NCI-H2196 treated with DMSO at 0.1 percent for 48 hours (cell line): ENCODE results near the gene ARID1B.

Experiments
- DNase-seq: peaks from one replicate; lab custom pipeline; 2025; ENCODE audit not compliant: unreplicated experiment; lab: John Stamatoyannopoulos, UW

ARID1B gene

GRCh38 chr6:156822747-156823206 lies 45.6 kb downstream of the ARID1B start:
- no peak for DNase-seq

- no peak for DNase-seq
Observed at GRCh38 chr6:156824142-156824541, 47.0 kb downstream of the ARID1B start.

GRCh38 chr6:156825475-156825874 lies 48.3 kb downstream of the ARID1B start:
- no peak for DNase-seq

- DNase-seq, result no peak
Observed at GRCh38 chr6:156826290-156826955, 49.2 kb downstream of the ARID1B start.

DNA sequence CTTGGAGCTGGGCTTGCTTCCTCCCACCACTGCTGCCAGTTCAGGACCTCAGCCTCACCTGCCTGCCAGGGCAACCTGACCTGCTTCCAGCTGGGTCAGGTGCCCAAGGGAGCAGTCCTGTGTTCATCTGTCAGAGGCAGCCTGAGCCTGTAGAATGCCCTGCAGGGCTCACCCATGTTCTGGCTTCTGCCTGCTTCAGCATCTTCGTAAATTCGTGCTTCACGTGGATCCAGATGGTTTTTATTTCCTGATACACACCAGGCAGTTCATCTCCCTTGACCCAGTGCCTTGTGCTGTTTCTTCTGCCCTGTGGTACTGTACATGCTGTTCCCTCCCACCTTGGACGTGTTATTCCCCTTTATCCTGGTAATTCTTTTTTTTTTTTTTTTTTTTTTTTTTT lies 50.2 kb downstream of the ARID1B start:
- no peak for DNase-seq

GRCh38 chr6:156828280-156828703 lies 51.1 kb downstream of the ARID1B start:
- no peak for DNase-seq

DNA sequence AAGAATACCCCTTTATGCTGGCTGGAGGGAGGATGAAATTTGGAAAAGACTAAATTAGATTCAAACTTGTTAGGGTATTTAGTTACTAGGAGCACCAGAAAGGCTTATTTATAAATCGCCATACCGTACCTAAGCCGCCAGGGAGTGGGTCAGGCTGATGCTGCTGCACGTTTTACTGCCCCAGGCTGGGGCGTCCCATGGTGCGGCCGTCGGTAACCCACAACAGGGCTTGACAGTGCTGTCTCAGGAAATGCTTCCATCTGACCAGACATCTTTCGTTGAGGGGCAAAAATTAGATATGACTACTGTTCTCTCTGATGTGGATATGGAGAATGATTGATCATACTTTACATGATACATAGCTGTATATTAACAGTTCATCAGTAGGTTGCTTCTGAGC lies 52.9 kb downstream of the ARID1B start:
- no peak for DNase-seq

DNA sequence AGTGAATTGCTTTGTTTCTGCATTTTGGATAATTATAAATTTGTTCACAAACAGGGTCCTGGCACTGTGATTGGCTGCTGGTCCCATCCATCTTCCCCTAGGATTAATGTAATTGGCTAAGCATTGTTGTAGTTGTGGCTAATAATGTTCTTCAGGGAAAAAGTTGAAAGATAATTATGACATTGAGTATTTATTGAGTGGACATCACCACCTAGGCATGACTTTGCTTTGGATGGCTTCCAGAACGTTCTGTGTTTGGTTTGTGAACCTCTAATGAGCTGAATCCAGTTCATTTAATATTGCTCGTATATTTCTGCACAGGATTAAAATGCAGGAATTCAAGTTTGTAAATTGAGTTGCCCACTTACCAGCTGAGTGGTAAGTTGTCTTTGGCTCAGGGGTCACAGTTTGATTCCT lies 55.1 kb downstream of the ARID1B start:
- peak; percentile 37 for DNase-seq

DNA sequence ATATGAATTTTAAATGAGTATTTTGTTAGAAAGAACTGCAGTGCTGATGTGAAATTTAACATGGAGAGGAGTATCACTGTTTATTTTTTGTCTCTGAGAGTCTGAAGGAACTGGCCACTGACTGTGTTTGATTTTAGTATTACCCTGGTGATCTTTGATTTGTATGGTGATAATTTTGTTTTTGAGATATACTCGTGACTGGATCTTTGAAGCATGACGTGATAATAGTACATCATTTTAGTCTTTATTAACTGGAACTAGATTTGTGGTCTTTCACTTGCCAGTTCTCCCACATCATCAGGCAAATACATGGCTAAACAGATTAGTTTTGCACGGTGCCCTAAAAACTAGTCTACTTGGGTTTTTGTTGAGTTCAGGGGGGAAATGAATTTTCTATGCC lies 55.5 kb downstream of the ARID1B start:
- peak; percentile 17 for DNase-seq

DNA sequence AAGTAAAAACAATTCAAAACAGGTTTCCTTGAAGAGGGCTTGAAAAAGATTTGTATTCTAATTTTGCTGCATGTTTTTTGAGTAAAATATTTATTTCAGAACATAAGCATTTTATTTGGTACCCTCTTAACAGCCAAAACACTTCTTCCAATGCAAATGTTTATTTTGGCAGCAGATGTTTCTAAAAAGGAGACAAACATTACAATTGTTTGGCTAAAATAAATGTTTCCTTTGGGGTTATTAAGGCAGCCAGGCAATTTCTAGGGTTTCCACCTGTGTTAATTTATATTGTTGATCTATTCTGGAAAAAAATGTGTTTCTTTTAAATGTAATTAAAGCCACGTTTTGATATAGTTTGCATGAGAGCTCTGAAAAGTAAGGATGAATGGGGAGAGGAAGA lies 56.6 kb downstream of the ARID1B start:
- DNase-seq, result no peak

GRCh38 chr6:156839129-156839528 lies 62.0 kb downstream of the ARID1B start:
- no peak for DNase-seq

- DNase-seq, result no peak
Observed at GRCh38 chr6:156839591-156840001, 62.4 kb downstream of the ARID1B start.

GRCh38 chr6:156840136-156840535 lies 63.0 kb downstream of the ARID1B start:
- no peak for DNase-seq

- no peak for DNase-seq
Observed at GRCh38 chr6:156840606-156841005, 63.4 kb downstream of the ARID1B start.

DNA sequence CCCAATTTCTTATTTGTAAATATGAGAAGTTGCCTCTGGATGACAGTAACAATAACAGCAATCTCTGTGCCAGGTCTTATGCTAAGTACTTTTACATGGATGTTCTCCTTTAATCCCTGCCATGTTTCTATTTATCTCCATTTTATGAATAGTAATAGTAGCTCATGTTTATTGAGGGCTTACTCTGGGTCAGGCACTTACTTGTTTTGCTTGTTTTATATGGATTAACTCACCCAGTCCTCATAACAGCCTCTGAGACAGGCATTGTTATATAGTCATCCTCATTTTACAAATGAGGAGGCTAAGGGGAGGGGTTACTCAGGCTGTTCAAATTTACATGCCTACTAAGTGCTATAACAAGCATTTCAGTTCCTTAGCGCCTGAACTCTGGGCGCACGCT lies 64.3 kb downstream of the ARID1B start:
- no peak for DNase-seq

GRCh38 chr6:156842598-156843250 lies 65.5 kb downstream of the ARID1B start:
- DNase-seq, result no peak

DNA sequence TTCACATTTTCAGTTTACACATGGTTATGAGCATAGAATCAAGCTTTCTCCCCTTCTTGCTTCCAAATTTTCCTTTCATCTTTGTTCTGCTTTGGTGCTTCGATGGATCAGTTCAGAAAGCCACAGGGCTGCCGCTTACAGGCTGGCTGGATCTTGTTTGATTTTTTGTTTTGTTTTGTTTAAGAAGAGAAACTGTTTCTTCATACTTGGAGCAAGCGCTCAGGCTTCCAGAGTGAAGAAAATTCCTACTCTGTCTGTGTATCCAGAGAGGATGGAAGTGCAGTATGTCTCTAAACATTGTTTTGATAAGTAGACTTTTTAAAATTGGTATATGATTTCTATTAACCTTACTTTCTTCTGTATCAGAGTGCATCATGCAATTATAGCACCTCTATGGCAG lies 66.9 kb downstream of the ARID1B start:
- DNase-seq, result no peak

GRCh38 chr6:156845454-156846155 lies 68.4 kb downstream of the ARID1B start:
- DNase-seq, result no peak

GRCh38 chr6:156846845-156847599 lies 69.8 kb downstream of the ARID1B start:
- no peak for DNase-seq

GRCh38 chr6:156848123-156848522 lies 70.9 kb downstream of the ARID1B start:
- no peak for DNase-seq

DNA sequence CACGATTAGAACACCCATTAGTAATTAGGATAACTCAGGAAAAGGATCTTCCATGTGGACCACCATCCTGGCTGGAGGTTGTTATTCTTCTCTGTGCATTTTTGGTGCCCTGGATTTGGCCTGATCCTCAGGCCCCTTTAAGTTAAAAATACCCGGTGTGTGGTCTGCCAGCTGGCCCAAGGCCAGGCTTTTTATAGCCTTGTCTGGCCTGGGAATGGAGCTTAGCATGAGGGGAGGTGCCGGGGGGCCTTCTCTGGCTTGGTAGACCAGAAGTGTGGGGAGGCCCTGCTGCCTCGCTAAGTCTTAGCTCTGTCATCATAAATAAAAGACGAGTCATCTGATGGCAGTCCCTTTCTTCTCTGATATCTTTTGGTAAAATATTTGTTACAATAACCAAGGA lies 71.4 kb downstream of the ARID1B start:
- DNase-seq, result no peak
